Retina (tissue), 1 donor: ENCODE data around the gene SEC22C.
"Not testable (repeated sequence)": the region's sequence is repeated elsewhere in the genome, so short reads cannot be mapped to it uniquely, and the experiment has no call there.

Source experiments
- DNase-seq: peaks from one replicate; pipeline ENCODE4 v3.0.0-alpha.2; 2016

Gene SEC22C

GRCh38 chr3:42581709-42582473 is at the start of gene SEC22C:
SEC22C (minus strand) TSS chr3:42581967; CDS start chr3:42569046, 12,921 bp downstream.
- DNase-seq, result peak; percentile 98

- DNase-seq, result no peak
These were observed 31.7 kb upstream of the SEC22C start for GRCh38 chr3:42613462-42613861.

GRCh38 chr3:42612928-42613327 is 31.2 kb upstream of the SEC22C start:
- DNase-seq, result no peak

- DNase-seq, result no peak
These were observed 30.4 kb upstream of the SEC22C start for GRCh38 chr3:42612217-42612616.

GRCh38 chr3:42610976-42611375 is 29.2 kb upstream of the SEC22C start:
- DNase-seq, result no peak

GRCh38 chr3:42608581-42608980 is 26.8 kb upstream of the SEC22C start:
- no peak for DNase-seq

- peak; percentile 23 for DNase-seq
These were observed 23.9 kb upstream of the SEC22C start for GRCh38 chr3:42605546-42606173.

GRCh38 chr3:42602961-42603360 is 21.2 kb upstream of the SEC22C start:
- DNase-seq, result no peak

- no peak for DNase-seq
These were observed 20.3 kb upstream of the SEC22C start for GRCh38 chr3:42601896-42602581.

GRCh38 chr3:42600958-42601675 is 19.4 kb upstream of the SEC22C start:
- DNase-seq, result peak; percentile 84

GRCh38 chr3:42600111-42600957 is 18.6 kb upstream of the SEC22C start, which contains the start of gene NKTR:
NKTR (plus strand) TSS chr3:42600686; CDS start chr3:42601007, 321 bp downstream.
- DNase-seq, result peak; percentile 99

- not testable (repeated sequence) for DNase-seq
These were observed 15.3 kb upstream of the SEC22C start for GRCh38 chr3:42597098-42597497.

- no peak for DNase-seq
These were observed 13.9 kb upstream of the SEC22C start for GRCh38 chr3:42595682-42596081.

GRCh38 chr3:42593635-42594034 is 11.9 kb upstream of the SEC22C start:
- no peak for DNase-seq

GRCh38 chr3:42591811-42592210 is 10.0 kb upstream of the SEC22C start:
- DNase-seq, result no peak

- peak; percentile 65 for DNase-seq
These were observed 9.4 kb upstream of the SEC22C start for GRCh38 chr3:42590989-42591756.

GRCh38 chr3:42589382-42590109 is 7.8 kb upstream of the SEC22C start:
- DNase-seq, result no peak

- DNase-seq, result no peak
These were observed 6.9 kb upstream of the SEC22C start for GRCh38 chr3:42588625-42589024.

- DNase-seq, result no peak
These were observed 805 bp upstream of the SEC22C start for GRCh38 chr3:42582474-42583070.

- no peak for DNase-seq
These were observed 413 bp downstream of the SEC22C start for GRCh38 chr3:42581400-42581708.
